Fibroblast of villous mesenchyme (primary cell): ENCODE measurements around the gene RELT. TPM values are rescaled to one million over a fixed set of nuclear protein-coding genes. Genes with fewer than 3 reads are reported as not detected.

Experiments used
- DNase-seq: peaks from one replicate; pipeline ENCODE4 v3.0.0-alpha.2; 2010; ENCODE audit warnings: low read depth
- H3K4me3 ChIP-seq: 2 replicates; pipeline ENCODE4 v1.5.1; 2011; ENCODE audit warnings: low read depth, mild to moderate bottlenecking, low read length
- total RNA-seq: library from RNA; depleted of rRNA; stranded (reverse); fragments of >200 nt; gene quantifications from 2 replicates; pipeline ENCODE4 v1.2.3, GENCODE V29; 2012
- TF ChIP-seq, protein P1 (sequence below): IDR thresholded peaks from 2 replicates; pipeline ENCODE4 v1.5.1; 2012; ENCODE audit warnings: low read depth, mild to moderate bottlenecking, low read length; ENCODE audit not compliant: insufficient read depth

RELT gene
- total RNA-seq, 1 donor, result 3.5 TPM

DNA sequence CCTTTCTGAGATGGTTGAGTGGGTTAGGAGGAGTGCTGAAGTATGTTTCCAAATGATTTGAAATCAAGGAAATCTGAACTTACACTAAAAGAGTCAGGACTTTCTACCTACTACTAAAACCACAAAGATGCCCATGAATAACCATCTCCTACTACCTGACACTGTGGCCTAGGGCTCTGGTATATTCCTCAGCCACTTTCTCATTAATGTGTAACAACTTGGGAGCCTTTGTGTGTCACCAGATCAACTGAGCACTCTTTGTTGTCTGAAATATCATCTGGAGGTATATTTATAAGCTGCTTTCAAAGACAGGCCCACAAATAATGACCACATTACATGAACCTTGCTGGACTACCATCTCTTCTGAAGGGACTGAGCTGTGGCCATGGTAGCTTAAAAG is 43.9 kb downstream of the RELT start:
- TF ChIP-seq, protein P1, sequence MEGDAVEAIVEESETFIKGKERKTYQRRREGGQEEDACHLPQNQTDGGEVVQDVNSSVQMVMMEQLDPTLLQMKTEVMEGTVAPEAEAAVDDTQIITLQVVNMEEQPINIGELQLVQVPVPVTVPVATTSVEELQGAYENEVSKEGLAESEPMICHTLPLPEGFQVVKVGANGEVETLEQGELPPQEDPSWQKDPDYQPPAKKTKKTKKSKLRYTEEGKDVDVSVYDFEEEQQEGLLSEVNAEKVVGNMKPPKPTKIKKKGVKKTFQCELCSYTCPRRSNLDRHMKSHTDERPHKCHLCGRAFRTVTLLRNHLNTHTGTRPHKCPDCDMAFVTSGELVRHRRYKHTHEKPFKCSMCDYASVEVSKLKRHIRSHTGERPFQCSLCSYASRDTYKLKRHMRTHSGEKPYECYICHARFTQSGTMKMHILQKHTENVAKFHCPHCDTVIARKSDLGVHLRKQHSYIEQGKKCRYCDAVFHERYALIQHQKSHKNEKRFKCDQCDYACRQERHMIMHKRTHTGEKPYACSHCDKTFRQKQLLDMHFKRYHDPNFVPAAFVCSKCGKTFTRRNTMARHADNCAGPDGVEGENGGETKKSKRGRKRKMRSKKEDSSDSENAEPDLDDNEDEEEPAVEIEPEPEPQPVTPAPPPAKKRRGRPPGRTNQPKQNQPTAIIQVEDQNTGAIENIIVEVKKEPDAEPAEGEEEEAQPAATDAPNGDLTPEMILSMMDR, result no peak
- H3K4me3 ChIP-seq, result no peak overlapping the region
- no peak for DNase-seq

DNA sequence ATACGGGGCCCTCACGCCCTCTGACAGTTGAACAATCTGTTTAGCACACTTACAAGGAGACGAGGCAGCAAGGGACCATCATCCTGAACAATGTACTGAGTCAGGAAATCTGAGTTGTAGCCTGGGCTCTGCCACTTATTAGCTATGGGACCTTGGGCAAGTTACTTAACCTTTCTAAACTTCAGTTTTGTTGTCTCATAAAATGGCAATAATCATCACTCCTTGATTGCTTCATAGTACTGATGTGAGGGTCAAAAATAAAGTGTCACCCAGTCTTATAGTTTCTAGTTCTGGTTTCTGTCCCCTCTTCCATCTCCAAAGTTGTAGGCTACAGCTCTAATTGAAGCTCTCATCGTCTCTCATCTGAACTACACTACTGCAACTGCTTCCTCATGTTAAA is 46.7 kb downstream of the RELT start:
- no peak overlapping the region for H3K4me3 ChIP-seq
- no peak for DNase-seq
- TF ChIP-seq, protein P1, result no peak

DNA sequence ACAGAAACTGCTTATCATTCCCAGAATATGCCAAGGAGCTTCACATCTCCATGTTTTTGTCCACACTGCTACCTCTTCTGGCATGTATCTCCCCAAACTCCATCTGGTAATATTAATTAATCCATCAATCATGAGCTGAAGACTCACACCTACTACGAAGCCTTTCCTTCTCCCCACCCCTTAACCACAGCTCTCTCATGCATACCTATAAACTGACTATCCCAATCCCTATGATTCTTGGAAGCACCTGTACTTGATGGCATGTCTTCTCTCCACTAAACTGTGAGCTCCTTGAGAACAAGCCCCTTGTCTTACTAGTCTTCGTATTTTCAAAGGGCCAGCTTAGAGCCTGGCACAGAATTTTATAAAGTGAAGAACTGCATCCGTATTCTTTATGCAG is 47.3 kb downstream of the RELT start:
- no peak for DNase-seq
- TF ChIP-seq, protein P1, result no peak
- no peak overlapping the region for H3K4me3 ChIP-seq

DNA sequence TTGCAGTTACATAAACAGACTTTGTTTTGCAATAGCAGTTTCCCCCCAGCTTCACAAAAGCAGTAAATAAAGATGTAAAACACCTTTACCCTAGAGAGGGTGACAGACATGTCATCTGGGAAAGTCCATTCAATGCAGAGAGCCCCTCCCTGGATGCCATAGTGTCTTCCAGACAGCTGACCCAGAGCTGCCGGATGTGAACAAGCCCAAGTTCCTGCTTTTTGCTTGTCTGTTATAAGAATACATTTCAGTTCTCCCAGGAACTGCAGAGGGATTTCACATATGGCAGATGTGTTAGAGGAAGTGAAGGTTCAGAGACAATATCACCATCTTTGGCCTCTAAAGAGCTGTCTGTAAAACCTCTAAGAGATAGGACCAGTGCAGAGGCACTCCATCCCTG is 48.9 kb downstream of the RELT start:
- DNase-seq, result no peak
- no peak overlapping the region for H3K4me3 ChIP-seq
- TF ChIP-seq, protein P1, result no peak

DNA sequence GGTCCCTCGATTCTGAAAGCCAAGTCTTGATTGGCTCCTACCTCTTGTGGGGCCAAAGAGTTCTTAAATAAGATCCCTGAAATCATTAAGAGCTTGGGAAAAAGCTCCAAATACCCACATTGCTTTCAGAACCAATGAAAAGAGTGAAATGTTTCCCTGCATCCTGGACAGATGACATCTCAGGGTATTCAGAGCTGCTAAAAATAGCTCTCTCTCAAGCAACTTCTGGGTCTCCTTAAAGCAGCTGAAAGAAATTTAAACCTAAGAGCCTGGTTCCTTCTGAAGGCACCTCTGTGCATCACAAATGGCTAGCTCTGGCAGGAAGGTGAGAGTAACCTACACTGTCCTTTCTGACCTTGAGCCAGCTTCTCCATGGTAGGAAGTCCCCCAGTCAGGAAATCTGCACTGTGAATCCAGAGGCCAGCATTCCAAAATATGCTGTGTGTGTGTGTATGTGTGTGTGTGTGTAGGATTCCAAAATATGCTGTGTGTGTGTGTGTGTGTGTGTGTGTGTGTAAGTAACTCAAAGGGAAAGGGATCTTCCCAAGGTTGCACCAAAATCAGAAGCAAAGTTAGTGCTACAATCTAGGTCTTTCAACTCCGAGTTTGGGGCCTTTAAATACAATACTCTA is 50.1 kb downstream of the RELT start:
- DNase-seq, result no peak
- no peak overlapping the region for H3K4me3 ChIP-seq
- TF ChIP-seq, protein P1, result no peak

DNA sequence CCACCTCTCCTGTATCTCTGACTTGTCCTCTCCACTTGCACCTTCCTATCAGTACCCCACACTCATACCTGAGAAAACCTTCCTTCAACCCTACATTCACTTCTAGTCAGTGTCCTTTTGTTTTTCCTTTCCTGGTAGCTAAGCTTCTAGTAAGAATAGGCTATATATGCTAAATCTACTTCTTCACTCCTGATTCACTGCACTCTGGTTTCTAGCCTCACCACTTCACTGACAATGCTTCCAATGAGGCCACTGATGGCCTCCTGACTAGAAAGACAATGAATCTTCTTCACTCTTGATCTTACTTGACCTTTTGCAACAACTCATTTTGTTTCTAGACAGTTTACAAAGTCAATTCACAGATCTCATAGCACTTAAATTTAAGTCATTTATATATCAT is 52.0 kb downstream of the RELT start:
- no peak overlapping the region for H3K4me3 ChIP-seq
- DNase-seq, result no peak
- TF ChIP-seq, protein P1, result no peak

DNA sequence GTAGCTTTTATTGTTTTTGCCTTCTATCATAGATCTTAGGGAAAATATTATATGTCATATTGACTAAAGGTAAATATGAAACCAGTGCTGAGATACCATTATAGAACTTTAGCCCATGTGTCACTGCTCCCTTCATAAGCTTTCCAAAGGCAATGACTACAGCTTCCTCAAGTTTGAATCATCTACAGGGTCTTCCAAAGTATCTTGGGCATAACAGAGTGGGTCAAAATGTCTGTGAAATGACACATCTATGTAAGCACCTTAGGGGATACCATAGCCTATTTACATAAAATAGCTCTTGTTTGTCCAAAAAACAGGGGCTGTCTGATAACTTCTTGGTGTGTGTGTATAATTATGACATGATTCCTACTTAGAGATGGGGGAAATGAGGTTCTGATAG is 52.5 kb downstream of the RELT start:
- DNase-seq, result no peak
- TF ChIP-seq, protein P1, result no peak
- H3K4me3 ChIP-seq, result no peak overlapping the region
